ENCODE data around the gene HCK.

Gene HCK

DNA sequence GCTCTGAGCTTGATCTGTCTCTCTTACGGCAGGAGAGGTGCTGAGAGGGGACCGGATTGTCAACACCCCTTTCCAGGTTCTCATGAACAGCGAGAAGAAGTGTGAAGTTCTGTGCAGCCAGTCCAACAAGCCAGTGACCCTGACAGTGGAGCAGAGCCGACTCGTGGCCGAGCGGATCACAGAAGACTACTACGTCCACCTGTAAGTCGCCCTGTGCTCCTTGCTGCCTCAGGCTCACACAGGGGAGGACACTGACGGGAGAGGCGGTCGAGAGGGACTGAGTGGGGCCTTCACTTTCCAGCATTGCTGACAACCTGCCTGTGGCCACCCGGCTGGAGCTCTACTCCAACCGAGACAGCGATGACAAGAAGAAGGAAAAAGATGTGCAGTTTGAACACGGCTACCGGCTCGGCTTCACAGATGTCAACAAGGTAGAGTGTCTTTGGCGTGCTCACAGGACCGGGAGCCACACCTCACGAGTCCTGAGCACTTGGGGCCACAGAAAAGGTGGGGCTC is 89.5 kb downstream of the HCK start:
- H3K27ac ChIP-seq, result no peak overlapping the region
- DNase-seq (ENCODE audit: low spot score), result no peak
- CTCF ChIA-PET, result no interaction called here
- POLR2A ChIA-PET (ENCODE audit: low non-redundant PET), result no interaction called here
- TF ChIP-seq, protein P1, sequence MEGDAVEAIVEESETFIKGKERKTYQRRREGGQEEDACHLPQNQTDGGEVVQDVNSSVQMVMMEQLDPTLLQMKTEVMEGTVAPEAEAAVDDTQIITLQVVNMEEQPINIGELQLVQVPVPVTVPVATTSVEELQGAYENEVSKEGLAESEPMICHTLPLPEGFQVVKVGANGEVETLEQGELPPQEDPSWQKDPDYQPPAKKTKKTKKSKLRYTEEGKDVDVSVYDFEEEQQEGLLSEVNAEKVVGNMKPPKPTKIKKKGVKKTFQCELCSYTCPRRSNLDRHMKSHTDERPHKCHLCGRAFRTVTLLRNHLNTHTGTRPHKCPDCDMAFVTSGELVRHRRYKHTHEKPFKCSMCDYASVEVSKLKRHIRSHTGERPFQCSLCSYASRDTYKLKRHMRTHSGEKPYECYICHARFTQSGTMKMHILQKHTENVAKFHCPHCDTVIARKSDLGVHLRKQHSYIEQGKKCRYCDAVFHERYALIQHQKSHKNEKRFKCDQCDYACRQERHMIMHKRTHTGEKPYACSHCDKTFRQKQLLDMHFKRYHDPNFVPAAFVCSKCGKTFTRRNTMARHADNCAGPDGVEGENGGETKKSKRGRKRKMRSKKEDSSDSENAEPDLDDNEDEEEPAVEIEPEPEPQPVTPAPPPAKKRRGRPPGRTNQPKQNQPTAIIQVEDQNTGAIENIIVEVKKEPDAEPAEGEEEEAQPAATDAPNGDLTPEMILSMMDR (conservative IDR thresholded peaks at IDR 0.05; ENCODE audit: low read depth), result no peak

DNA sequence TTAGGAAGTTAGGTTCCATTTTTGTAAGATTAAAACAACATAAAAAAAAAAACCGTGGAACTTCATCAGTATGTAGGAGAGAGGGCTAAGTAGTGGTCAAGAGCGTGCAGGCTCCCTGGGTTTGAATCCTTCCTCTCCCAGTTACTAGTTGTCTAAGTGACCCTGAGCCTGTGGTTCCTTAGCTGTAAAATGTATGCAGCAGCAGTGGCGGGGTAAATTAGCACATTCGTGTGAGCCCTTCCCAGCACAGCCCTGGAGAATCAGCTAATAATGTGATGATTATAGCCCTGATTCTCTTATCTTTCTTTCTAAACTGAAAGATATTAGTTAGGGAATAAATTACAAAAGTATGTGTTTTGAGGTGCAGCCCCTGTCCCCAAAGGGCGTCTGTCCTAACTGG is 90.0 kb downstream of the HCK start:
- no peak overlapping the region for H3K27ac ChIP-seq
- ChIA-PET CTCF (interaction anchor here (1.1 kb wide), 1 partner anchor 319 kb away, joined by 3 read pairs; no protein-coding TSS in a partner anchor), POLR2A (ENCODE audit: low non-redundant PET) (no interaction called here)
- DNase-seq (ENCODE audit: low spot score), result no peak
- TF ChIP-seq, protein P1 (conservative IDR thresholded peaks at IDR 0.05; ENCODE audit: low read depth), result no peak

DNA sequence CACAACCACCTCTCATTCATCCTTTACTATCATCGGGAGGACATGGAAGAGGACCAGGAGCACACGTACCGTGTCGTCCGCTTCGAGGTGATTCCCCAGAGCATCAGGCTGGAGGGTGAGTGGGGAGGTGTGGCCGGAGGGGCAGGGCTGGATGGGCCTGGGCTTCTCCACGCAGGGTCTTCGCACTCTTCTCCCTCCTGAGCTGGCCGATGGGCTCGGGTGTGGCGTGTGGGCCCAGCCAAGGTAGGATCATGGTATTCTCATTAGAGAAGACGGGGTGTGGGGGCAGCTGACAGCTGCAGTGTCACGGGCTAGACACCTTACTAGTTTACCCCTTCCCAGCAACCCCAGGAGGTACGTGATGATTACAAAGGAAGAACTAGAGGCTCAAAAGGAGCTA is 90.9 kb downstream of the HCK start:
- no peak overlapping the region for H3K27ac ChIP-seq
- POLR2A ChIA-PET (ENCODE audit: low non-redundant PET), result no interaction called here
- CTCF ChIA-PET, result interaction anchor here (0.6 to 1.2 kb wide), 3 partner anchors 26 to 320 kb away, joined by 3 to 7 read pairs (median 4); no protein-coding TSS in a partner anchor
- no peak for DNase-seq (ENCODE audit: low spot score)
- TF ChIP-seq, protein P1 (conservative IDR thresholded peaks at IDR 0.05; ENCODE audit: low read depth), result no peak

DNA sequence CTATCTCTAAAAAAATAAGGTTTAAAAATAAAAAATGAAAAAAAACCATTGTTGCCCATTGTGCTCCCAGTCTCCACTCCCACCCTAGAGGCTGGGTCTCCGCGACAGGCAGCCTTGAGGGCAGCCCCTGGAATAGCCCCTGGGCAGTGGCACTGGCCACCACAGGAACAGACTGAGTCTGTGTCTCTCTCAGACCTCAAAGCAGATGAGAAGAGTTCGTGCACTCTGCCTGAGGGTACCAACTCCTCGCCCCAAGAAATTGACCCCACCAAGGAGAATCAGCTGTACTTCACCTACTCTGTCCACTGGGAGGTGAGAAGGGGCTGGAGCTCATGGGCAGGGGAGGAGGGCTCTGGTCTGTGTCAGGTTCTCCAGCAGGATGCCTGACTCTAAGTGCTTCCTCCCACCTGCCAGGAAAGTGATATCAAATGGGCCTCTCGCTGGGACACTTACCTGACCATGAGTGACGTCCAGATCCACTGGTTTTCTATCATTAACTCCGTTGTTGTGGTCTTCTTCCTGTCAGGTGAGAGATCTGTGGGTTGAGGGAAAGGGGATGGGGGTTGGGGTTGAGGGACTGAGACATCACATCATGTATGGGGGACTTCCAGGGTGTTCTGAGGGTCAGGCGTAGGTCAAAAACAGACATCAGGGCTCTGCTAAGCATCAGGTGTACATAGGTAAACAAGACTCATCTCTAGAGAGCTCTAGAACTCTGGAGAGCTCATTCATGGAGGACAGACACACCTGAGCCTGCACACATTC is 93.0 kb downstream of the HCK start:
- POLR2A ChIA-PET (ENCODE audit: low non-redundant PET), result interaction anchor here (0.7 kb wide), 1 partner anchor 207 kb away, joined by 3 read pairs; no protein-coding TSS in a partner anchor
- TF ChIP-seq, protein P1 (conservative IDR thresholded peaks at IDR 0.05; ENCODE audit: low read depth), result no peak
- no peak for DNase-seq (ENCODE audit: low spot score)
- CTCF ChIA-PET, result interaction anchor here (0.7 to 1.0 kb wide), 3 partner anchors 16 to 832 kb away, joined by 3 to 7 read pairs (median 5); no protein-coding TSS in a partner anchor
- no peak overlapping the region for H3K27ac ChIP-seq

DNA sequence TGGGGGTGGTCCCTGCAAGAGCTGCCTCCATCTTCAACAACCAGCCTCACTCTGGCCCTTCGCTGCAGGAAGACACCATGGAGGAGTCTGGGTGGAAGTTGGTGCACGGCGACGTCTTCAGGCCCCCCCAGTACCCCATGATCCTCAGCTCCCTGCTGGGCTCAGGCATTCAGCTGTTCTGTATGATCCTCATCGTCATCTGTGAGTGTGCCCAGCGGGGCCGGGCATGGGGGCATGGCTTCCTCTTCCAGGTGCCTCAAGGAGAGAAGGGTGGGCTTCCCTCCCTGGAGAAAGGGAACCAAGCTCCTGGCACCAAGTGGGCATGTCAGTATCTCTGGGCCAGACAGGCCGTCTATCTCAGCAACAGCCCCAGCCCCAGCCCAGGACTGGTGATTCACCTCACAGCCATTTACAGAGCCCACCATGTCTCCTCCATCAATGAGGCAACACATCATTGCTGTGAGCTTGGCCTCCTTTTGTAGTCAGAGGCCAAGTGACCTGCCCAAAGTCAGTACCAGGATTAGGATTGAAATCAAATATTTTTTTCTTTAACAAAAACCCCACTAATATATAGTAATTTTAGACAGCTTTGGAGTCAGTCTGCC is 97.6 kb downstream of the HCK start:
- TF ChIP-seq, protein P1 (conservative IDR thresholded peaks at IDR 0.05; ENCODE audit: low read depth), result no peak
- H3K27ac ChIP-seq, result no peak overlapping the region
- DNase-seq (ENCODE audit: low spot score), result no peak
- CTCF ChIA-PET, result interaction anchor here (0.6 kb wide), 2 partner anchors 62 to 193 kb away, joined by 3 to 4 read pairs; no protein-coding TSS in a partner anchor
- POLR2A ChIA-PET (ENCODE audit: low non-redundant PET), result no interaction called here

DNA sequence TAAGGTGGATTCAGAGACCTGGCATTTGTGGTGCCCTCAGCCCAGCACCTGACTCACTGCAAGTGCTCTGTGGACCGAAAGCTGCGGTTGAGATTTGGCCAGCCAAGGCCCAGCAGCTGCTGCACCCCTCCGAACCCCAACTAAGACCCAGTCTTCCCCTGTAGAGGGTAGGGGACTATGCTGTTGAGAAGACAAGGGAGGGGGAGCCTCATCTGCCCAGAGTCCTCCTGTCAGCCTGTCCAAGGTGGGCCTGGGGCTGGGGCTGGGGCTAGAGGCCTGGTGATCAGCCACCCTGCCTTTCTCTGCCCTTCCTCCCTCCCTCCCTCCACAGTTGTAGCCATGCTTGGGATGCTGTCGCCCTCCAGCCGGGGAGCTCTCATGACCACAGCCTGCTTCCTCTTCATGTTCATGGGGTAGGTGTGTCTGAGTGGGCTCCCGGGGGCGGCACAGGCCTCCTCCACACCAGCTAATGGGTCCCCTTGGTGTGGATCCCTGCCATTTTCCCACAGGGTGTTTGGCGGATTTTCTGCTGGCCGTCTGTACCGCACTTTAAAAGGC is 98.3 kb downstream of the HCK start:
- TF ChIP-seq, protein P1 (conservative IDR thresholded peaks at IDR 0.05; ENCODE audit: low read depth), result no peak
- no peak for DNase-seq (ENCODE audit: low spot score)
- CTCF ChIA-PET, result interaction anchor here (0.6 kb wide), 4 partner anchors 61 to 949 kb away, joined by 3 to 5 read pairs (median 4); no protein-coding TSS in a partner anchor
- H3K27ac ChIP-seq, result peak overlapping the region; percentile 1; the same call in 1 of the 2 replicates
- POLR2A ChIA-PET (ENCODE audit: low non-redundant PET), result no interaction called here

Measured in RWPE1 (cell line).